HG03025 (cell line): ENCODE results near the gene ZNF578.
"Not testable (repeated sequence)": the region's sequence is repeated elsewhere in the genome, so short reads cannot be mapped to it uniquely, and the experiment has no call there.

ENCODE experiments used
- ATAC-seq: cut with Tn5 transposase; IDR thresholded peaks from one replicate; pipeline ENCODE4 v1.9.1; 2021; ENCODE audit warnings: mild to moderate bottlenecking, moderate library complexity; ENCODE audit not compliant: unreplicated experiment, low FRiP score

ZNF578 gene

DNA sequence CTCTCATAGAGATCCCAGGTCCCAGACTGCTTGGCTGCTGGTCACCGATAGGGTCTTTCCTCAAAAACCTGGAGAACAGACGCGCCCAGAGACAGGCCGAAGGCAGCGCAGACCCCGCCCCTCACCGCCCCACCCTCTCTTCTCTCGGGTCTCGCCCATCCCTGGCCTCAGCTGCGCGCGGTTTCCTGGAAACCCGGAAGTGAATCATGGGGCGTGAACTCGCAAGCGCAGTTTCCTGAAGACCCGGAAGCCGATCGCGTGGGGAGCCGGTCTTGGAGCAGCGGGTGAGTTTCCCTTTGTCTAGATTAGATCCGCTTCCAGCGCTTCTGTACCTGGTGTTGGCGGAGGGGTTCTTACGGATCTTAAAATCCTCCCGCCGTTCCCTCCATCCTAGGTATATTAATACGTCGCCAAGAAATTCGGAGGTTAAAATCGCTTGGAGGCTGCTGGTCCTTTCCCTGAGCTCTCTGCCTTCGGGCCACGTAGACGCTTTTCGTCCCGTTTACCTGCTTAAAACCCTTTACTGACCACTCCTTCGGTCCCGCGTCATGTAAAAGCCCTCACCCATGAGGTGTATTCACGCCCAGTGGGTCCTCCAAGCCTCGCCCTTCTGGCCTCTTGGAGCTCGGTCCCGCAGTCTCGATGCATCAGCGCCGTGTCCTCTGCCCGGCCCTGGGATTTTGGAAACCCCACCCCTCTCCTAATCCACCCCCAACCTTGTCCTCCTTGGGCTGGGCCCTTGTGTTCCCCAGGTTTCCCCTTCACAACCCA lies at the start of gene ZNF578:
ZNF578 (plus strand) TSS at position 230 of the 771 bp plus-strand sequence. CDS start 48,293 bp downstream, outside the sequence.
- ATAC-seq, result no peak

GRCh38 chr19:52410276-52410675 lies 43.1 kb upstream of the ZNF578 start:
- no peak for ATAC-seq

GRCh38 chr19:52415711-52416110 lies 37.6 kb upstream of the ZNF578 start:
- ATAC-seq, result no peak

DNA sequence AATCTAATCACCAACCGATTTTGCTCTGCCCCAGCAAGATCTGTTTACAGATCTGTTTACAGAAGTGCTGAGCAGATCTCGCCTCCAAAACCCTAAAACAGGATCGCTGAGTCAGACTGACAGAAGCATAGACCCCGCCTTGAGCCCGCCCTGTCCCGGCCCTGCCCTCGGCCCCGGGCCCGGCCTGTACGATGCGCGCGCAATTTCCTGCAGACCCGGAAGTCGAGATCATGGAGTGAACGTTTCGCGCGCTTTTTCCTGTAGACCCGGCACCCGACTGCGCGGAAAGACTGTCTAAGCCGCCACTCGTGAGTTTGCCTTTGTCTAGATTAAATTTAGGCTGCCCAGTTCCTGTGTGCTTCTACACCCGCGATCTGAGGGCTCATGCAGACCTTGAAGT lies 24.4 kb upstream of the ZNF578 start, which contains the start of gene ZNF534:
ZNF534 (plus strand) TSS at position 212 of the 400 bp plus-strand sequence. CDS start 2,327 bp downstream, outside the sequence.
- no peak for ATAC-seq

DNA sequence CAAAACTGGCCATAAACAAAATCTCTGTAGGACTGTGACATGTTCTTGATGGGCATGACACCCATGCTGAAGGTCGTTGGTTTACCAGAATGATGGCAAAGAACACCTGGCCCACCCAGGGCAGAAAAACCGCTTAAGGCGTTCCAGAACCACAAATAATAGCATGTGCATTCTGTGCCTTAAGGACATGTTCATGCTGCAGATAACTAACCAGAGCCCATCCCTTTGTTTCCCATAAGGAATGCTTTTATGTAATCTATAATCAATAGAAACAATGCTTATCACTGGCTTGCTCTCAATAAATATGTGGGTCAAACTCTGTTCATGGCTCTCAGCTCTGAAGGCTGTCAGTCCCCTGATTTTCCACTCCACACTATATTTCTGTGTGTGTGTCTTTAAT lies 11.2 kb upstream of the ZNF578 start:
- ATAC-seq, result no peak

GRCh38 chr19:52444506-52444905 lies 8.8 kb upstream of the ZNF578 start:
- ATAC-seq, result no peak

GRCh38 chr19:52451241-52451640 lies 2.1 kb upstream of the ZNF578 start:
- no peak for ATAC-seq

GRCh38 chr19:52464798-52465470 lies 11.6 kb downstream of the ZNF578 start:
- no peak for ATAC-seq

DNA sequence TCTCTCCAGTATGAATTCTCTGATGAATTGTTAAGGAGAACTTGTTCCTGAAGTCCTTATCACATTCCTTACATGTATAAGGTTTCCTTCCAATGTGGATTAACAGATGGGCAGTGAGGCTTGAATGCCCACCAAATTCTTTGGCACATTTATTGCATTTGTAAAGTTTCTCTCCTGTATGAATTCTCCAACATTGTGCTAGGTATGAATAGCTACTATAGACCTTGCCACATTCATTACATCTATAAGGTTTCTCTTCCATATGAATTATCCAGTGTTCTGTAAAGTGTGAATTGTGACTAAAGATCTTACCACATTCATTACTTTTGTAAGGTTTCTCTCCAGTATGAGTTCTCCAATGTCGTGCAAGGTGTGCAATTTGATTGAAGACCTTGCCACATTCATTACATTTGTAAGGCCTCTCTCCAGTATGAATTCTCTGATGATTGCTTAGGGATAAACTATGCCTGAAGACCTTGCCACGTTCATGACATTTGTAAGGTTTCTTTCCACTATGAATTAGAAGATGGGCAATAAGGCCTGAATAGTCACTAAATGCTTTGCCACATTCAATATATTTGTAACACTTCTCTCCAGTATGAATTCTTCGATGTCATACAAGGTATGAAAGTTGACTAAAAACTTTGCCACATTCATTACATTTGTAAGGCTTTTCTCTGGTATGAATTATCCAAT lies 20.4 kb downstream of the ZNF578 start:
- no peak for ATAC-seq

DNA sequence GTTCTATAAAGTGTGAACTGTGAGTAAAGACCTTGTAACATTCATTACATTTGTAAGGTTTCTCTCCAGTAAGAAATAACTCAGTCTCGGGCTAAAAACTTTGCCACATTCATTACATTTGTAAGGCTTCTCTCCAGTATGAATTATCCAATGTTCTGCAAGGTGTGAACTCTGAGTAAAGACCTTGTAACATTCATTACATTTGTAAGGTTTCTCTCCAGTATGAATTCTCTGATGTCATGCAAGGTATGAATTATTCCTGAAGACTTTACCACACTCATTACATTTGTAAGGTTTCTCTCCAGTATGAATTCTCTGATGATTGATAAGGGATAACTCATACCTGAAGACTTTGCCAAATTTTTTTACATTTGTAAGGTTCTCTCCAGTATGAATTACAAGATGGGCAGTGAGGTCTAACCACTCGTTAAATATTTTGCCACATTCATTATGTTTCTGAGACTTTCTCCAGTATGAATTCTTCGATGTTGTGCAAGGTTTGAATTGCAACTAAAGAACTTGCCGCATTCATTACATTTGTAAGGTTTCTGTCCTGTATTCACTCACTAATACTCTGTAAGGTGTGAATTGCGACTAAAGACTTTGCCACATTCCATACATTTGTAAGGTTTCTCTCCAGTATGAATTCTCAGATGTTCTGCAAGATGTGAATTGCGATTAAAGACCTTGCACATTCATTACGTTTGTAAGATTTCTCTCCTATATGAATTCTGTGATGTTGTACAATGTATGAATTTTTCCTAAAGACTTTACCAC lies 21.2 kb downstream of the ZNF578 start:
- ATAC-seq, result no peak

GRCh38 chr19:52484111-52484743 lies 30.9 kb downstream of the ZNF578 start:
- not testable (repeated sequence) for ATAC-seq

GRCh38 chr19:52485064-52485463 lies 31.7 kb downstream of the ZNF578 start:
- not testable (repeated sequence) for ATAC-seq

DNA sequence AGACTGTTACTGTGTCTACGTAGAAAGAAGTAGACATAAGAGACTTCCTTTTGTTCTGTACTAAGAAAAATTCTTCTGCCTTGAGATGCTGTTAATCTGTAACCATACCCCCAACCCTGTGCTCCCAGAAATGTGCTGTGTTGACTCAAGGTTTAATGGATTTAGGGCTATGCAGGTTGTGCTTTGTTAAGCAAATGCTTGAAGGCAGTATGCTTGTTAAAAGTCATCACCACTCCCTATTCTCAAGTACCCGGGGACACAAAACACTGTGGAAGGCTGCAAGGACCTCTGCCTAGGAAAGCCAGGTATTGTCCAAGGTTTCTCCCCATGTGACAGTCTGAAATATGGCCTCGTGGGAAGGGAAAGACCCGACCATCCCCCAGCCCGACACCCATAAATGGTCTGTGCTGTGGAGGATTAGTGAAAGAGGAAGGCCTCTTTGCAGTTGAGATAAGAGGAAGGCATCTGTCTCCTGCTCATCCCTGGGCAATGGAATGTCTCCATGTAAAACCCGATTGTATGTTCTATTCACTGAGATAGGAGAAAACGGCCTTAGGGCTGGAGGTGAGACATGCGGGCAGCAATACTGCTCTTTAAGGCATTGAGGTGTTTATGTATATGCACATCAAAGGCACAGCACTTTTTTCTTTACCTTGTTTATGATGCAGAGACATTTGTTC lies 32.3 kb downstream of the ZNF578 start:
- ATAC-seq, result not testable (repeated sequence)

DNA sequence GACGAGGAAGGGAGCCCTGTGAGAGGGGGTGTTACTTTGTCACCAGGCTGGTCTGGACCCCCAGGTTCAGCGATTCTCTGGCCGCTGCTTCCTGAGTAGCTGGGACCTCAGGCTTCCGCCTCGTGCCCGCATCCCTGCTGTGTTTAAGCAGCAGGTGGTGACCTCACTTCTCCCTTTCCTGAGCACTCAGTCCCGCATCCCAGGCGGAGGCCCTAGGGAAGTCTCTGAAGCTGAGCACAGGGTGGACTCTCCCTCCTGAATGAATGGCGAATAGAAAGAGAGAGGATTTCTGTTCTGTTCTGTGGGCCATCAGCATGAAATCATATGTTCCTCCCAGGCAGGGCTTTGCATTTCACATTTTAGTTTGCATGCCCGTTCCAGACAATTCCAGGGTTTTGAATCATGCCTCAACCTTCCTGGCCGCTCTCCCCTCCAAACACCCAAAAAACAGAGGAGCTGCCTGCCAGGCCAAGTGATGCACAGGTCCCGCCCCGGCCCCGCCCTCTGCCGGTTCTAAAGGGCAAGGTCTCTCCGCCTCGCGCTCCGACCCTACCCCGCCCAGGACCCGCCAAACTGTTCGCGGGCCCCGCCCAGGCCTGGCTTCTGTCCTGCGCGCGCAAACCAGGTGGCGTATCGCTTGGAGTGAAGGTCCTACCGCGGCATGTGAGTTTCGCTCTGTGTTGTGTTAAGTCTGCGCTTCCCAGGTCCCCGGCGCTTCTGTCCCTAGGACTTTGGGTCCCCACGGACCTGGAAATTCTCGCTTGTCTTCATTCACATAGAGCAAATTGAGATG lies 39.0 kb downstream of the ZNF578 start:
- ATAC-seq, result no peak

- ATAC-seq, result no peak
These were observed 39.7 kb downstream of the ZNF578 start for GRCh38 chr19:52492994-52493470.

- ATAC-seq, result no peak
These were observed 41.2 kb downstream of the ZNF578 start for GRCh38 chr19:52494518-52494917.

DNA sequence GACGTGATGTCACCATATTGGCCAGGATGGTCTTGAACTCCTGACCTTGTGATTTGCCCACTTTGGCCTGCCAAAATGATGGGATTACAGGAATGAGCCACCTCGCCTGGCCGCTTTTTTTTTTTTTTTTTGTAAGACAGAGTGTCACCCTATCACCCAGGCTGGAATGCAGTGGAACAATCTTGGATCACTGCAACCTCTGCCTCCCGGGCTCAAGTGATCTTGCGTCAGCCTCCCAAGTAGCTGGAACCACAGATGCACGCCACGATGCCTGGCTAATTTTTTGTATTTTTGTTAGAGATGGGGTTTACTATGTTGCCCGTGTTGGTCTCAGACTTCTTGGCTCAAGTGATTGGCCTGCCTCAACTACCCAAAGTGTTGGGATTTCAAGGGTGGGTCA lies 45.2 kb downstream of the ZNF578 start:
- no peak for ATAC-seq

- not testable (repeated sequence) for ATAC-seq
These were observed 47.1 kb downstream of the ZNF578 start for GRCh38 chr19:52500474-52500873.
